Fibroblast of lung (primary cell): Measurements from ENCODE around the gene CRTAC1. TPM values are rescaled to one million over a fixed set of nuclear protein-coding genes. Genes with fewer than 3 reads are reported as not detected.

Experiments
- DNase-seq, 2 donors: peaks; one replicate each; pipeline versions ENCODE4 v3.0.0 to v3.0.0-alpha.2; 2010; ENCODE audit warnings: low read depth in 2 of 2
- H2AFZ ChIP-seq: 2 replicates; pipeline ENCODE4 v1.5.1; 2012; ENCODE audit warnings: low read length, control low read depth, inconsistent platforms
- H3K27ac ChIP-seq: 2 replicates; pipeline ENCODE4 v1.5.1; 2011; ENCODE audit warnings: low read length, control low read depth; ENCODE audit not compliant: insufficient read depth
- H3K27me3 ChIP-seq: 2 replicates; pipeline ENCODE4 v1.5.1; 2011; ENCODE audit warnings: mild to moderate bottlenecking, low read length; ENCODE audit not compliant: control insufficient read depth, insufficient read depth
- H3K36me3 ChIP-seq: 2 replicates; pipeline ENCODE4 v1.5.1; 2011; ENCODE audit warnings: low read length; ENCODE audit not compliant: control insufficient read depth, insufficient read depth
- H3K4me1 ChIP-seq: 2 replicates; pipeline ENCODE4 v1.5.1; 2011; ENCODE audit warnings: low read length; ENCODE audit not compliant: control insufficient read depth, insufficient read depth; ENCODE audit errors: extremely low read depth
- H3K4me2 ChIP-seq: 2 replicates; pipeline ENCODE4 v1.5.1; 2011; ENCODE audit warnings: low read length, control low read depth; ENCODE audit not compliant: insufficient read depth; ENCODE audit errors: extremely low read depth
- H3K4me3 ChIP-seq, 4 experiments: fragments of 200-600 bp in 1 of 4; sonication (generic) in 1 of 4; replicated peaks in 1 of 4; 2 replicates each; pipeline ENCODE4 v1.5.1; 2011 to 2016; ENCODE audit warnings: low read length in 4 of 4, low read depth in 3 of 4, mild to moderate bottlenecking in 3 of 4, control low read depth in 2 of 4, inconsistent platforms in 1 of 4, mixed read lengths in 1 of 4; ENCODE audit not compliant: insufficient read depth in 1 of 4; ENCODE audit errors: control extremely low read depth in 1 of 4
- H3K79me2 ChIP-seq: 2 replicates; pipeline ENCODE4 v1.5.1; 2012; ENCODE audit warnings: mild to moderate bottlenecking, low read length, inconsistent platforms; ENCODE audit not compliant: control insufficient read depth, insufficient read depth
- H3K9ac ChIP-seq: 2 replicates; pipeline ENCODE4 v1.5.1; 2011; ENCODE audit warnings: mild to moderate bottlenecking, low read length, control low read depth; ENCODE audit not compliant: insufficient read depth
- H3K9me3 ChIP-seq: 2 replicates; pipeline ENCODE4 v1.5.1; 2012; ENCODE audit warnings: low read depth, low read length; ENCODE audit not compliant: control insufficient read depth, insufficient read depth
- H4K20me1 ChIP-seq: 2 replicates; pipeline ENCODE4 v1.5.1; 2011; ENCODE audit warnings: low read length; ENCODE audit not compliant: control insufficient read depth, insufficient read depth; ENCODE audit errors: extremely low read depth
- CTCF ChIP-seq, 2 donors: IDR thresholded peaks in 1 of 2; conservative IDR thresholded peaks in 1 of 2; 1 replicate in 1 of 2; 2 replicates in 1 of 2; pipeline ENCODE4 v1.5.1; 2011 to 2012; ENCODE audit warnings: low read length in 2 of 2, control low read depth in 1 of 2, inconsistent platforms in 1 of 2, low read depth in 1 of 2, mild to moderate bottlenecking in 1 of 2
- EZH2 ChIP-seq: IDR thresholded peaks from 2 replicates; pipeline ENCODE4 v1.5.1; 2012; ENCODE audit warnings: low read length, control low read depth, mild to moderate bottlenecking; ENCODE audit errors: missing control alignments
- polyA plus RNA-seq, 2 donors: library from polyadenylated mRNA; depleted of rRNA in 1 of 2; stranded (reverse) in 1 of 2; unstranded in 1 of 2; fragments of >200 nt; gene quantifications; 2 replicates each; pipeline ENCODE4 v1.2.1, GENCODE V29; 2011 to 2012; ENCODE audit warnings: missing spikeins in 1 of 2
- total RNA-seq: library from RNA; depleted of rRNA; stranded (reverse); fragments of >200 nt; gene quantifications from 2 replicates; pipeline ENCODE4 v1.2.1, GENCODE V29; 2014

CRTAC1 gene
- total and polyA plus RNA-seq, 2 donors (not counting 1 experiment from before 2014, with no cell fraction given): not detected

DNA sequence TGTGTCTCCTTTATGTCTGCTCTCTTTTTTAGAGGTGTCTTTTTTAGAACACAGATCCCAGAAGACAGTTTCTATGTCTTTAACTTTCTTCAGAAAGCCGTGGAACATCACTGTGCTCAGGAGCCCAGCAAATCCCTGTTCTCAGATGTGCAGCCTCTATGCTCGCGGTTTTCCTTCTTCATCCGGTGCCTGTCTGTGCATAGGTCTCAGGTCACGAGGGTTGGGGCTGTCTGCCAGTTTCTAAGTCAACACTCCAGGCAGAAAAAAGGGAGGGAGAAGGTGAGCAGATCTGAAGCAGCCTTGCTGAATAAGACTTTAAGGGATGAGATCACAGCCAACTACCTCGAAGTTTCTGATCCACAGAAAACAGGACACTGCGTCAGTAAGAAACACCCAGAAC is 68.5 kb downstream of the CRTAC1 start:
- Histone ChIP-seq H3K4me3 (no peak overlapping the region), H3K36me3 (no peaks in the 10 kb centered on the region), H2AFZ (no peak overlapping the region), H3K79me2 (no peaks in the 10 kb centered on the region), H3K4me2 (no peak overlapping the region), H3K9me3 (no peaks in the 10 kb centered on the region), H3K27me3 (no peaks in the 10 kb centered on the region), H3K27ac (no peak overlapping the region), H3K4me1 (no peaks in the 10 kb centered on the region), H4K20me1 (no peaks in the 10 kb centered on the region), H3K9ac (no peak overlapping the region)
- no peak for DNase-seq
- no peak for TF ChIP-seq EZH2
- TF ChIP-seq CTCF (conservative IDR thresholded peaks at IDR 0.05 in 1 of 2, IDR thresholded peaks at IDR 0.05 in 1 of 2; ENCODE audit: low read depth in 1 of 2, low read length in 2 of 2): no peak

GRCh38 chr10:97960269-97961056 is 70.0 kb downstream of the CRTAC1 start:
- Histone ChIP-seq H2AFZ (no peak overlapping the region), H3K27ac (no peak overlapping the region), H3K4me1 (no peaks in the 10 kb centered on the region), H3K4me2 (no peak overlapping the region), H3K27me3 (no peaks in the 10 kb centered on the region), H3K9ac (no peak overlapping the region), H3K9me3 (no peaks in the 10 kb centered on the region), H3K79me2 (no peaks in the 10 kb centered on the region), H3K4me3 (no peak overlapping the region), H3K36me3 (no peaks in the 10 kb centered on the region), H4K20me1 (no peaks in the 10 kb centered on the region)
- TF ChIP-seq EZH2: no peak
- no peak for TF ChIP-seq CTCF (conservative IDR thresholded peaks at IDR 0.05 in 1 of 2, IDR thresholded peaks at IDR 0.05 in 1 of 2; ENCODE audit: low read depth in 1 of 2, low read length in 2 of 2)
- no peak for DNase-seq

DNA sequence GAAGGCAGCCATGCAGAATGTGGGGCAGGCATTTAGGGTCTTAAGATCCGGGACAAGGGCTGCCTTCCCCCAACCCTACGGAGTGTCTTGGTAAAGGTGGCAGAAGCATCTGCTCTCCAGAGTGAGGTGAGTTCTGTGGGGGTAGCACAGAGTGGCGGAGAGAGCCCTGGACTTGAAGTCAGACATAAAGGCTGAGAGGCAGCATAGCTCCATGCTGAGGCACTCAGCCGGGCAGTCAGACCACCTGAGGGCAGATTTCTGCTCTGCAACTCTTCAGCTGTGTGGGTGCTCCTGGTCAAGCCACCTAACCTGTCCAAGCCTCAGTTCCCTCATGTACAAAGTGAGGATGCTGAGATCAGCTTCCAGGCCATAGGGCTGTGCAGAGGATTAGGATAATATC is 81.0 kb downstream of the CRTAC1 start:
- Histone ChIP-seq H3K4me1 (no peaks in the 10 kb centered on the region), H3K4me2 (no peak overlapping the region), H3K79me2 (no peaks in the 10 kb centered on the region), H2AFZ (no peak overlapping the region), H3K4me3 (no peak overlapping the region), H3K27ac (no peak overlapping the region), H3K36me3 (no peaks in the 10 kb centered on the region), H3K9me3 (no peaks in the 10 kb centered on the region), H4K20me1 (no peaks in the 10 kb centered on the region), H3K27me3 (no peaks in the 10 kb centered on the region), H3K9ac (no peak overlapping the region)
- no peak for DNase-seq
- TF ChIP-seq EZH2 (no peak), CTCF (conservative IDR thresholded peaks at IDR 0.05 in 1 of 2, IDR thresholded peaks at IDR 0.05 in 1 of 2; ENCODE audit: low read depth in 1 of 2, low read length in 2 of 2) (no peak)
